ENCODE results near the gene MEIS2. TPM values are rescaled to one million over a fixed set of nuclear protein-coding genes. Genes with fewer than 3 reads are reported as not detected.
A peak's percentile ranks its signal among the peaks of the same experiment; 100 is the strongest.

Gene MEIS2
- total and polyA plus RNA-seq, 7 donors: 1.4 to 154 (median 76.0) TPM

DNA sequence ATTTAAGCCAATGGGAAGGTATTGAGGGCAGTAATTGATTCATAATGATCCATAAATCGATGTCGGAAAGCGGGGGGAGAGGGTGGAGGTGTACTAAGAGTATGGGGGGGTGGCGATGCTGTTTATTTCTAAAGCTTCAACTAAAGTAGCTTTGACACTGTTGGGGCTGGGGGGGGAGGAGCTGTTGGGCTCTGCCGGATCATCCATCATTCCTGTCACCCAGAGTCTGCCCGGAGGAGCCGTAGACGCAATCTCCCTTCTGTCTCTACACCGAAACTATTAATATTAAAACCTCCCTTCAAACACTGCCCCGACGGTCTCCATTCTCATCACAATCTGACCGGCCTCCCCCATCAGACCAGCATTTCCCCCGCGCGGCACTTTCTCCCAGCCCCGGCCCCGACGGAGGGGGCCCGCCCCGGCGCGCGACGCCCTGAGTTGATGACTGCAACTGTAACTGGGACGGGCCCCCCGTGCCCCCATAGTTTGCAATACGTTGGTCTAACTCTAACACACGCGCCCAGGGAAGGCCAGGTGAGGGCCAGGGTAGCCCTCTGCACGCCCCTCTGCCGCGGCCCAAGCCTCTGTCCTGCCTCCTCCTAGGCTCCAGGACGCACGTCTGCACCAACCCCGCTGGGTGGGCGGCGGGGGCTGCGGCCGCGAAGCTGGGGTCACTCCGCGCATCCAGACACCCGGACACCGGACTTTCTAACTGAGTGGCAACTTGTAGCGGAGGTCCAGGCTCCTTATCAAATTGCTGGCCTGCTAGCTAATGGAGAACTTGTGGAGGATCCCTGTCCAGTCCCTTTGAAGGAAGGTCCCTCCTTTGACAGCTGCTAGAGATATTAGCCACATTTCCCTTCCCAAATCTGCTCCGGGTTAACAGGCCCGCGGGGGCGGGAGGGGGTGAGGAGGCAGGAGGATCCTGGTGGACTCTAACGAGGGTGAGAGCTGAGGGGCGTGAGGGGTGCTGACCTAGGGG lies 212.0 kb downstream of the MEIS2 start:
- no peaks in the 10 kb centered on the region for H3K9me3 ChIP-seq
- WGBS, 2 donors: 12 to 17% methylated on average over 51 of the region's 51 CpGs
- intact Hi-C loops (cut with DNase I): loop anchor here (2.0 to 10.0 kb wide), 4 partner anchors 126 to 1586 kb away; no protein-coding TSS in a partner anchor
- peaks cover 0 to 81% (median 53%) of the 10 kb centered on the region in 4 donors for H3K4me1 ChIP-seq
- peaks cover 0 to 6% (median 0%) of the 10 kb centered on the region in 4 donors for H3K36me3 ChIP-seq
- peak overlapping the region; percentile 71 to 84 (median 78) for H3K27ac ChIP-seq
- no peak for DNase-seq
- H3K4me3 ChIP-seq: peak overlapping the region; percentile 35 to 58 (median 50)
- TF ChIP-seq, protein P1, sequence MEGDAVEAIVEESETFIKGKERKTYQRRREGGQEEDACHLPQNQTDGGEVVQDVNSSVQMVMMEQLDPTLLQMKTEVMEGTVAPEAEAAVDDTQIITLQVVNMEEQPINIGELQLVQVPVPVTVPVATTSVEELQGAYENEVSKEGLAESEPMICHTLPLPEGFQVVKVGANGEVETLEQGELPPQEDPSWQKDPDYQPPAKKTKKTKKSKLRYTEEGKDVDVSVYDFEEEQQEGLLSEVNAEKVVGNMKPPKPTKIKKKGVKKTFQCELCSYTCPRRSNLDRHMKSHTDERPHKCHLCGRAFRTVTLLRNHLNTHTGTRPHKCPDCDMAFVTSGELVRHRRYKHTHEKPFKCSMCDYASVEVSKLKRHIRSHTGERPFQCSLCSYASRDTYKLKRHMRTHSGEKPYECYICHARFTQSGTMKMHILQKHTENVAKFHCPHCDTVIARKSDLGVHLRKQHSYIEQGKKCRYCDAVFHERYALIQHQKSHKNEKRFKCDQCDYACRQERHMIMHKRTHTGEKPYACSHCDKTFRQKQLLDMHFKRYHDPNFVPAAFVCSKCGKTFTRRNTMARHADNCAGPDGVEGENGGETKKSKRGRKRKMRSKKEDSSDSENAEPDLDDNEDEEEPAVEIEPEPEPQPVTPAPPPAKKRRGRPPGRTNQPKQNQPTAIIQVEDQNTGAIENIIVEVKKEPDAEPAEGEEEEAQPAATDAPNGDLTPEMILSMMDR (IDR thresholded peaks at IDR 0.05): no peak
- peak in 1 of 4 donors; percentile 55 for TF ChIP-seq POLR2AphosphoS5 (IDR thresholded peaks at IDR 0.05)
- TF ChIP-seq POLR2A (IDR thresholded peaks at IDR 0.05): no peak
- TF ChIP-seq EP300 (IDR thresholded peaks at IDR 0.05): no peak
- H3K27me3 ChIP-seq: no peaks in the 10 kb centered on the region

DNA sequence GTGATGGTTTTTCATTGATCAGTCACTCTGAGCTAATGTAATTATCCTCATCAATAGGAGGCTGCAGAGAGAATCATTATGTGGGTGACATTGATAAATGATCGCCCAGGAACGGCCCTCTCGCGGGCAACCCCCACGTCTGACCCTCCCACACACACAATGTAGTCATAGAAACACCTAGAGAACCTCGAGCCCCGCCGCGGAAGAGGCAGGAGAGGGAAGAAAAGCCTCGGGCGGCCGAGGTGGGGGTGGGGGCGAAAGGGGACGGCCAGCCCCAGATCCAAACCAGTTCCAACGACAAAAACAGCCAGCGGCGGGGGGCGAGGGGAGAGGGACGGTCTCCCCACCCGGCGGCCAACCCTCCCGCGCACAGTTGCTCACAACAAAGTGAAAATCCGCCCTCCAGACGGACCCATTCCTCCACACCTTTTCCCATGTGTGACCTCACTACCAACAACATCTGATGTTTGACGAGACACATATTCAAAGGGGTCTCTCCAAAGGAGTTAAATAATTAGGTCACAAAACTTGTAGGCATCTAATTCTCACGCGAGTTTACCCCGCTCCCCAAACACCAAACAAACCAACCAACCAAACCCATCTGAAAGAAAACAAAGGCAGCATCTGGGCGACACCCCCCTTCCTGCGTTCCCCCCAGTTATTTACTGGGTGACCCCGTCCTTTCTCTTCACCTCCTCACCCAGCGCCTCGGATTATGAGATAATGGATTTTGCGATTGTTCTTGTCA lies 213.0 kb downstream of the MEIS2 start:
- peak overlapping the region; percentile 71 to 84 (median 78) for H3K27ac ChIP-seq
- H3K4me3 ChIP-seq: peak overlapping the region; percentile 35 to 58 (median 50)
- H3K4me1 ChIP-seq: peaks cover 0 to 79% (median 53%) of the 10 kb centered on the region in 4 donors
- intact Hi-C loops (cut with DNase I): loop anchor here (2.0 to 10.0 kb wide), 4 partner anchors 209 to 1585 kb away; no protein-coding TSS in a partner anchor
- H3K36me3 ChIP-seq: peaks cover 0 to 6% (median 0%) of the 10 kb centered on the region in 4 donors
- H3K27me3 ChIP-seq: peaks cover 0 to 3% (median 0%) of the 10 kb centered on the region in 3 donors
- no peaks in the 10 kb centered on the region for H3K9me3 ChIP-seq
- 10 to 12% methylated on average over 35 of the region's 35 CpGs for WGBS, 2 donors
- no peak for DNase-seq
- TF ChIP-seq, protein P1 (IDR thresholded peaks at IDR 0.05): no peak
- TF ChIP-seq EP300 (IDR thresholded peaks at IDR 0.05) (no peak), POLR2AphosphoS5 (IDR thresholded peaks at IDR 0.05) (peak in 1 of 4 donors; percentile 42)

DNA sequence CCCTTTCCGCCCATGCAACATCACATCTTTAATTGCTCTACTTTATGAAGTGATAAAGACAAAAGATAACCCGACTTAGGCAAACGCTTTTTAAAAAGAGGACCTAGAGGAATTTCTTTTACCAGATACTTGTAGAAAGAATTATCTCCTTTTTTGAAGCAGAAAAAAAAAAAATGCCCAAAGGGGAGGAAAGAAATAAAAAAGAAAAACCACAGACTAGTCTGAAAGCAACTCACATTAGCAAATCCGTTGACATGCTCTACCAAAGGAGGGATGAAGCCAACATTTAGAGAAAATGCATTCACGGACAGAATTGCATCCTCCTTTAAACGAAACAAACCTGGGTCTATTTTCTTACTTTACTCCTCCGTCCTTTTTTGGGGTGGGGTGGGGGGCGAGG lies 213.6 kb downstream of the MEIS2 start:
- peaks cover 0 to 72% (median 47%) of the 10 kb centered on the region in 4 donors for H3K4me1 ChIP-seq
- WGBS, 2 donors: 17 to 25% methylated on average over 8 of the region's 8 CpGs

DNA sequence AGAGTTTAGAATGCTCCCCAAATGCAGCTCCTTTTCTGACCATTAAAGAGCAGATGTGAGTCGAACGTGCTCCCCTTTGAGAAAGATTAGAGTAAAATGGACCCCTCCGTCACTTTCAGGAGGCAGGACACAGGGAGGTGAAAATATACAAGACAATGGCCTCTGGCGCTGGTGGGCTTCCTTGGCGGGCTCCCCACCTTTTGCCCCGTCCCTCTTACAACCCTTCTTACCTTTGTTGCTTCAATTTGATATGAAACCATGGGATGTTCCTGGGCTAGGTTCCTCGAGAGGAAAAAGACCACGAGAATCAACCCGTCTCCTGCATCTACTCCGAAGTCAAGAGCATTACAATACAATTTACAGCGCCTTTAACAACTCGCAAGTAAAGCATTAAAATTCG lies 214.2 kb downstream of the MEIS2 start:
- Histone ChIP-seq H3K4me3 (peak overlapping the region in 2 of 4 donors; percentile 8 to 15), H3K27me3 (peaks cover 0 to 9% (median 0%) of the 10 kb centered on the region in 3 donors), H3K9me3 (no peaks in the 10 kb centered on the region), H3K4me1 (peaks cover 0 to 67% (median 44%) of the 10 kb centered on the region in 4 donors), H3K27ac (peak overlapping the region; percentile 56 to 84 (median 78)), H3K36me3 (no peaks in the 10 kb centered on the region)
- WGBS, 2 donors: 32 to 40% methylated on average over 13 of the region's 13 CpGs
- intact Hi-C loops (cut with DNase I): loop anchor here (2.0 to 10.0 kb wide), 4 partner anchors 211 to 1584 kb away; no protein-coding TSS in a partner anchor
- DNase-seq: no peak
- TF ChIP-seq EP300 (IDR thresholded peaks at IDR 0.05) (no peak), POLR2AphosphoS5 (IDR thresholded peaks at IDR 0.05) (no peak), POLR2A (IDR thresholded peaks at IDR 0.05) (no peak)
- TF ChIP-seq, protein P1 (IDR thresholded peaks at IDR 0.05): no peak

More for the DNA sequence above, 213.6 kb downstream of the MEIS2 start:
- H3K9me3 ChIP-seq: no peaks in the 10 kb centered on the region
- no peaks in the 10 kb centered on the region for H3K36me3 ChIP-seq
- TF ChIP-seq POLR2A (IDR thresholded peaks at IDR 0.05) (no peak), POLR2AphosphoS5 (IDR thresholded peaks at IDR 0.05) (no peak), EP300 (IDR thresholded peaks at IDR 0.05) (no peak)
- TF ChIP-seq, protein P1 (IDR thresholded peaks at IDR 0.05): no peak
- H3K27me3 ChIP-seq: peaks cover 0 to 9% (median 0%) of the 10 kb centered on the region in 3 donors
- intact Hi-C loops (cut with DNase I): loop anchor here (2.0 to 10.0 kb wide), 4 partner anchors 210 to 1584 kb away; no protein-coding TSS in a partner anchor
- peak overlapping the region; percentile 71 to 84 (median 78) for H3K27ac ChIP-seq
- peak overlapping the region; percentile 35 to 58 (median 50) for H3K4me3 ChIP-seq
- no peak for DNase-seq
